HG02840 (cell line): ENCODE data around the gene TOM1L1.

ENCODE experiments used
- ATAC-seq: cut with Tn5 transposase; IDR thresholded peaks from one replicate; pipeline ENCODE4 v1.9.1; 2021; ENCODE audit warnings: mild to moderate bottlenecking, moderate library complexity, moderate number of reproducible peaks; ENCODE audit not compliant: unreplicated experiment, low FRiP score

The TOM1L1 gene

GRCh38 chr17:54941285-54941684, 40.6 kb downstream of the TOM1L1 start:
- no peak for ATAC-seq

- no peak for ATAC-seq
Observed at GRCh38 chr17:54944796-54945195, 44.1 kb downstream of the TOM1L1 start.

DNA sequence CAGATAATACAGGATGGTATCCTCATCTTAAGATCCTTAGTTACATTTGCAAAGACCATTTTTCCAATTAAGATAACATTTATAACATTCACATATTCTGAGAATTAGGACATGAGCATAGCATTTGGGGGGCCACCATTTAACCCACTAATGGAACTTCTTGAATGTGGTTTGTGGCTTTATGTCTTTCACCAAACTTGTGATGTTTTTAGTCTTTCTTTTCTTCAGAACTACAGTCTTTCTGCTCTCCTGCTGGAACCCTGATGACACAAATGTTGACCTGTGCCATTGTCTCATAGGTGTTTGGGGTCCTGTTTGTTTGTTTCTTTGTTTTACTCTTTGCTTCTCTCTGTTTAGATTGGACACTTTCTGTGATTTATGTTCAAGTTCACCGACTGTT, 44.6 kb downstream of the TOM1L1 start:
- ATAC-seq: no peak

DNA sequence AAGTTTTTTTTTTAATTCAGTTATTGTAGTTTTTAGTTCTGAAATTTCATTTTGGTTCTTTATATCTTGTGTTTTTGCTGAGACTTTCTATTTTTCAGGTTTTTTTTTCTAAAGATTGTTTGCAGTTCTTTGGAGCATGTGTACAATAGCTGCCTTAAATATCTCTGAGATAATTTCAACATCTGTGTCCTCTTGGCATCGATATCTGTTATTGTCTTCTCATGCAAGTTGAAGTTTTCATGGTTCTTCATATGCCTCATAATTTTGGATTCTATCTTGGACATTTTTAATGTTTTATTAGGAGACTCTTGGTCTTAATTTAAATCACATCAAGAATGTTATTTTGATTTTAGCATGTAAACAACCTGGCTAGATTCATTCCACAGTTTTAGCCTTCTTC, 45.0 kb downstream of the TOM1L1 start:
- no peak for ATAC-seq

- no peak for ATAC-seq
Observed at GRCh38 chr17:54947396-54947795, 46.7 kb downstream of the TOM1L1 start.

DNA sequence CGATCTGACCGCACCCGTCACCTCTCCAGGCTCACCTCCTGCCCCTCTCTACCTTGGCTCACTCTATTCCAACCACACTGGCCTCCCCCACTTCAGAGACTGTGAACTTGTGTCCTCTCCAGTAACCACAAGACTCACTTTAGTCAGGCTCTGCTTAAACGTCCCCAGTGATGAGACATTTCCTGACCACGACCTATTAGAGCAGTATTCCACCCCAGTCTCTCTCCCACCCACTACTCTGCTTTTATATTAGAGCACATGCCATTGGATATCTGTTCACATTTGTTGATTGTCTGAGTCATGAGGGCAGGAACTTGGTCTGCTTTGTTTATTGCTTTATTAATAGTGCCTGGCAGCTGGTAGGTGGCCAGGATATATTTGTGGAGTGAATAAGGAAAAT, 47.7 kb downstream of the TOM1L1 start:
- no peak for ATAC-seq

DNA sequence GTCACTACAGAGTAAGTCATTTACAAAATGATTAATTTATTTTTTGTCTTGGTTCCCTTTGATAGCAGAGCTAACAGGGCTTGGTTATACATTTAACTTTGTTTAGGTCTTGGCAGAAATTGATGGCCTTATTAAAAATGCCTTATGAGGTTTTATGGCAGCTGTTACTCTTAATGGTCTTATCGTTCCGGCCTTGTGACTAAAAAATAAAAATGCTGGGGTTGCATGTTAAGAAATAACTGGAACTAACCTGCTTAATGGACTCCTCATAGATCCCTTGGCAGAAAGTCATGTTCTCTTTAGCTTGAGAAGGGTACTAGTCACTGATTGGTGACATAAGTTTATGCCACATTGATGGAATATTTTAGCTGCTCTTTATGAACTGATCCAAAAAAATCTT, 49.5 kb downstream of the TOM1L1 start:
- ATAC-seq: no peak

GRCh38 chr17:54951286-54951685, 50.6 kb downstream of the TOM1L1 start:
- no peak for ATAC-seq

DNA sequence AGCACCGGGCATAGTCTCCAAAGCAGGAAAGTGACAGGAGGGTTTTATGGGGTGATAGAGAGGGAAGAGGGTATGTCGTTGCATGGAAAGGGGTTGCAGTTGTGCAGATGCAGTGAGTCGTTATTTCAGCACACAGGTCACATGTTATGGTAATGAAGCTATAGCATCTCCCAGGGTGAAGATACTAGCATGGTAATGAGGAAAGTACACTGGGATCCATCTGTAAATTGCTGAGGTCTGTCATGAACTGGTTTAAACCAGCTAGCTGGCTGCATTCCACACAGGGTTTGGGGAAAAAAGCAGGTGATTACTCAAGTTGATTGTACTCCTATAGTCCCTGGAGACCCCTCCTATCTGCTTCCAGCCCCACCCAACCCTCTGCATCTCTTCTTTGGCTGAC, 56.1 kb downstream of the TOM1L1 start:
- no peak for ATAC-seq

DNA sequence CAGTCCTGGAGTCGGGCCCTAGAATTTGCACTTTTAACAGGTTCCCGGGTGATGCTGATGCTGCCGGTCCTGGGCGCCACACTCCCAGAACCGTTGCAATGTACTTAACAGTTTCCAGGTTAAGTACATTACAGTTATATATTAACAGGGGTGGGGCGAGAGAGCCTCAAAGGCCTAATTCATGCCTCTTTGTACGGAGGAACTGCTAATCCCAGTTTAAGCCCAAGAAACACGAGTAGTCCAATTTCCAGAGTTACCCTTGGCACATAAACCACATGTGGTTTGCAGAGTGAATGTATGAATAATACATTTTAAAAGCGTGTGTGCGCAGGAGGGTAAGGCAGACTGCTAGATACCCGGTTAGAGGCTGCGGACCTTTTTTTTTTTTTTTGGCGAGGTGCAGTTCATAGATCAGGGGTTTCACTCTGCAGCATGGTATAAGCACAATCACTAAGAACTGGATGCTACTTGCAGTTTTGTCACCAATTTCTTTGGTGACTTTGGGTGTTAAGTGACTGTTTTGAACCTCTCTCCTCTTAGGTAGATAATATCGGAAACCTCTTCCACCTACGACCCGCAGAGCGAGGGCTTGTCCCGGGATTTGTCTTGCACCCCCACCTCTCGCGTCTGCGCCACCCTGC, 67.1 kb downstream of the TOM1L1 start:
- ATAC-seq: peak; percentile 22

DNA sequence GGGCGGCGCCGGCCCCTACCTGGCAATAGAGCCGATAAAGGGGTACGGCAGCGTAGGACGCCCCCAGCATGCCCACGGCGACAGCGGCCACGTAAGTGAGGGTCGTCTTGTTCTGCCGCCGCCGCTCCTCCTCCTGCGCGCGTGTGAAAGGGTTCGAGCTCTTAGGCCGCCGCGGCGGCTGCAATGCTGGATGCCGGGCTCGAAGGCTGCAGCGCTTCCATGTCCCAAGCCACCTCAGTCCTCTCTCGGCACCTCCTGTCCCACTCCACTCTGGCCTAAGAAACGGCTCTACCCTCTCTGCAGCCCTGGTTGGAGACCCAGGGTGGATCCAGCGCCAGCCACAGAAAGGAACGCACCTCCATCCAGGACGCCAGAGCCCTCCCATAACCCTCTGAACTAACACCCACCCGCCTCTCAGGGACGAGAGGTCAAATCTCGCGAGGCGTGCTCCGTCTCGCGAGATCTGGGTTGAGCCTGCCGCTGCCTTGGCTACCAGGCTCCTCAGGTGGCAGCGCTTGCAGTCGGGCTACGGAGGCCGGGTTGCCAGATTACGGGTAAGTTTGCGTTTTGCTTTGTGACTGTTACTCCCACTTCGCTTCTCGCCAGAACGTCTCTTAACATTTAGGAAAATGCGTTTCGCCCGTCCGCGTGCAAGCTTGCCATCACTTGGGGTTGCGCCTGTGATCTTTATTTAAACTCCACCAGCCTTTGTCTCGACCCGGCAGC, 67.8 kb downstream of the TOM1L1 start, which contains the start of the genes COX11 and STXBP4:
COX11 (minus strand) TSS at position 393 of the 726 bp plus-strand sequence; CDS start at position 385, 8 bp downstream.
STXBP4 (plus strand) TSS at position 504 of the 726 bp plus-strand sequence. CDS start 17,455 bp downstream, outside the sequence.
- ATAC-seq: peak; percentile 95

GRCh38 chr17:54968988-54969332, 68.3 kb downstream of the TOM1L1 start:
- ATAC-seq: peak; percentile 31

DNA sequence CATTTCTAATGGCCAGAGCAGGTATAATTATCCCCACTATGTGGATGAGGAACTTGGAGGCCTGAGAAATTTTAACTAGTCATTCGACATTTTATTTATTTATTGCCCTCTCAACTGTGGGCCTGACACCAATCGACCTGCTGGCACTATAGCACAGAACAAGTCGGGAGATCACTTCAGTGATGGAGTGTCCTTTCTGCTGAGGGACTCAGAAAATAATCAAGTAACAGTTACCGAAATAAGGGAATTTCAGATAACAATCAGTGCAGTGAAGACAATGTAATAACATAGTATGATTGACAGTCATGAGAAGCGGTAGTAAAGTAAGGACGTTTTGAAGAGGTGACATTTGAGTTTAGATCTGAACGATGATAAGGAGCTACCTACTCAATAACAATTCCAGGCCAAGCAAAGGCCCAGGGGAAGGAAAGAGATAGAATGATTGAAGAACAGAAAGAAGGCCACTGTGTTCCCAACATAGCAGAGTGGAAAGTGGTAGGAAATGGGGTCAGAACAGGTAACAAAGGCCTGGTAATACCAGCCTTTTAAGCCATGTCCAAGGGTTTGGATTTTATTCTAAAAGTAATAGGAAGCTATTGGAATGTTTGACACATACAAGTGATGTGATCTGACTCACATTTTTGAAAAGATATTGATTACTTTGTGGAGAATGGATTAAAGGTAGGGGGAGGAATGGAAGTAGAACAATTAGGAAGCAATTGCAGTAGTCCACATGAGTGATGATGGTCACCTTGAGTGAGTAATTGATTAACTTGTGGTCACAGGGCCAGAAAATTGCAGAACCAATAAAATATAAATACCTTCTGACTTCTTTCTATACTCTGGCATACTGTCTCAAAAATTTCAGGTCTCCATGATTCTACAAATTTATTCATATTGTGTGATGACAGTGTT, 69.3 kb downstream of the TOM1L1 start:
- ATAC-seq: no peak

DNA sequence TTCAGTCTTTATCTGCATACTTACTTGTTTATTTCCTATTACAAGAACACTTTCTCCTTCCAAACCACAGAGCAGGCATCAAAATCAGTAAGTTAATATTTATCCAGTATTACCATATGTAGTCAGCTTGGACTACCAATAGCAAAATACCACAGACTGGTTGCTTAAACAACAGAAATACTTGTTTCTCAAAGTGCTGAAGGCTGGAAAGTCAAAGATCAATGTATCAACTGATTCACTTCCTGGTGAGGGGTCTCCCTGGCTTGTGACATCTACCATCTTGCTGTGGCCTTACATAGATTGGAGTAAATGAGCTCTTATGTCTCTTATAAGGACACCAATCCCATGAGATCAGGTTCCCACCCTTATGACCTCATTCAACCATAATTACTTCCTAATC, 70.5 kb downstream of the TOM1L1 start:
- ATAC-seq: no peak

GRCh38 chr17:54971901-54972300, 71.2 kb downstream of the TOM1L1 start:
- ATAC-seq: no peak

GRCh38 chr17:54972406-54973138, 71.9 kb downstream of the TOM1L1 start:
- no peak for ATAC-seq

DNA sequence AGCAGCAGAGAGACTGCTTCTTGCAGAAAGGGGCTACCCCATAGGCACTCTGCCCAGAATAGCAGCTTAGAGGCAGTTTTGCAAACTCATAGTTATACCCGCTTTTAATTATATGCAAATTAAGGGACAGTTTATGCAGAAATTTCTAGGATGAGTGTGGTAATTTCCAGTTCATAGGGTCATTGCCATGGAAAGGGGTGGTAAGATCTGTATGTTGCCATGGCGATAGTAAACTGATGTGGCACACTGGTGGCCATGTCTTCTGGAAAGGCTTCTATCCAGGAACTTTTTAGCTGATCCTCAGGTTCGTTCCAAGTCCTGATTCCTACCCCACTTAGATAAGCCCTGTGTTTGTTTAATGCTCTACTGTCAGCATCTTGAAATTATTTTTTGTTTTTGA, 74.1 kb downstream of the TOM1L1 start:
- no peak for ATAC-seq

DNA sequence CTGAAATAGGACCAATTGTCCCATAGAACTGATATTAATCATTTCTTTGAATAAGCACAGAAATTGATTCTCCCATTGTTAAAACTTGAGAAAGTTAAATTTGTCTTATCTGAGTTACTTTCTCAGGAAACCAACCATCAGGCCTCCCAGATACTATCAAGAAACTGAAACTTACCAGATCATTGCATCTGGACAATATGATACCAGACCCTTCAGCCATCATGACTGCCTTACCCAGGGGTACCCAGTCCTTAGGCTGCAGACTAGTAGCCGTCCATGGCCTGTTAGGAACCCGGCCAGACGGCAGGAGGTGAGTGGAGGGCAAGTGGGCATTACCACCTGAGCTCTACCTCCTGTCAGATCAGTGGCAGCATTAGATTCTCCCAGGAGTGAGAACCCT, 75.7 kb downstream of the TOM1L1 start:
- ATAC-seq: no peak

DNA sequence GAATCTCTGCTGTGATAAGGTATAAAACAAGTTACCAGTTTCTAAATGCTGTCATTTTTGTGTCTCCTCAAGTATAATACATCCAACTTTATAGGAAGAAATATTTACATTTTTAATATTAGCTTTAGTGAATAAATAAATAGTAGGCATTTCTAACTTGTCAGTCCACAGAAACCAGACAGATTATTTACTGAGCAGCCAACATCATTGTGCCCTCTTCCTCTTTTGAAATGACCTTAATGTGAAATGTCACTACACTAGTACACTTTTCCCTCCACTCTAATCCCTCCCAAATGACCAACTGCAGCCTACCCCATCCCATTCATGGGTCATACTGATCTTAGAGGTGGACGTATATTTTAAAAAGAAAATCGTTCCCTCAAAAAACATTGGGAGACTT, 77.1 kb downstream of the TOM1L1 start:
- no peak for ATAC-seq

DNA sequence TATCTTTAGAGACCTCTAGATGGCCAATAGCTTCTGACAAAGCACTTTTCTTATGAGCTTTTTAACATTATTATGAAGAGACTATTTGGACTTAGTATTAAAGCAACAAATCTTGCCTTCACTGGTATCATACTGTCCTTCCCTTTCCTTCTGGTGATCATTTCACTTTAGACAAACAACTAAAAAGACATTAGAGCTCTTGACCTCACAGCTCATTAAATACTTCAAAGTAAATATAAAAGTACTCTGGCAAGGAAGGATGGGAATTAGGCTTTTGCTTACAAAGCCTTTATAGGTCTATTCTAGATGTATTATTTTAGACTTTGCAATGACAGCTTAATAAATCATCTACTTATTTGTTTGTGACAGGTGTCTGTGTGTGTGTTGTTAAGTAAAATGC, 79.0 kb downstream of the TOM1L1 start:
- ATAC-seq: no peak
